T-cell (primary cell): Measurements from ENCODE around the gene FAU. TPM values are rescaled to one million over a fixed set of nuclear protein-coding genes. Genes with fewer than 3 reads are reported as not detected.
A peak's percentile ranks its signal among the peaks of the same experiment; 100 is the strongest.
"Not testable (repeated sequence)": the region's sequence is repeated elsewhere in the genome, so short reads cannot be mapped to it uniquely, and the experiment has no call there.

Experiments
- ATAC-seq, 4 experiments: fragments of 200-7000 bp in 3 of 4; fragments of 150-1000 bp in 1 of 4; cut with Tn5 transposase; replicated peaks in 1 of 4; 1 replicate in 3 of 4; 2 replicates in 1 of 4; pipeline ENCODE4 v1.10.0; 2021; ENCODE audit warnings: moderate library complexity in 3 of 4, mild to moderate bottlenecking in 2 of 4, moderate number of reproducible peaks in 1 of 4
- CTCF ChIA-PET, 2 donors: fragments of 300-600 bp; sonication (Branson Sonifier 250); formaldehyde crosslinking; loops; one replicate each; lab custom pipeline; 2022; ENCODE audit warnings: antibody characterized with exemption in 2 of 2; lab: Charles Lee
- POLR2A ChIA-PET, 2 donors: fragments of 300-600 bp; sonication (Branson Sonifier 250); formaldehyde crosslinking; loops; one replicate each; lab custom pipeline; 2022; ENCODE audit warnings: antibody characterized with exemption in 2 of 2; lab: Charles Lee
- DNase-seq, 35 experiments: peaks; one replicate each; pipeline versions ENCODE4 v3.0.0 to v3.0.0-alpha.2; 2013 to 2023
- H3K27ac ChIP-seq: one replicate; pipeline ENCODE4 v1.5.1; 2013; ENCODE audit warnings: low read length
- H3K27me3 ChIP-seq, 2 experiments: replicated peaks in 1 of 2; 1 replicate in 1 of 2; 2 replicates in 1 of 2; pipeline versions ENCODE4 v1.6.1 to v1.7.0; 2013; ENCODE audit warnings: low read length in 1 of 2, mixed read lengths in 1 of 2; ENCODE audit not compliant: control insufficient read depth in 2 of 2, insufficient read depth in 2 of 2; ENCODE audit errors: extremely low read depth in 1 of 2
- H3K36me3 ChIP-seq, 2 donors: 1 replicate in 1 of 2; 2 replicates in 1 of 2; pipeline versions ENCODE4 v1.6.1 to v1.7.0; 2013; ENCODE audit warnings: low read length in 1 of 2; ENCODE audit not compliant: control insufficient read depth in 2 of 2, insufficient read depth in 1 of 2; ENCODE audit errors: extremely low read depth in 1 of 2
- H3K4me1 ChIP-seq, 2 experiments: 1 replicate in 1 of 2; 2 replicates in 1 of 2; pipeline versions ENCODE4 v1.6.1 to v1.7.0; 2013; ENCODE audit warnings: low read length in 2 of 2, mixed read lengths in 1 of 2; ENCODE audit not compliant: insufficient read depth in 2 of 2, control insufficient read depth in 1 of 2; ENCODE audit errors: extremely low read depth in 1 of 2
- H3K4me3 ChIP-seq, 2 donors: 1 replicate in 1 of 2; 2 replicates in 1 of 2; pipeline versions ENCODE4 v1.5.1 to v1.7.0; 2013; ENCODE audit warnings: mild to moderate bottlenecking in 2 of 2, low read length in 1 of 2, moderate library complexity in 1 of 2; ENCODE audit not compliant: control insufficient read depth in 1 of 2; ENCODE audit errors: extremely low read depth in 1 of 2
- H3K9me3 ChIP-seq: 2 replicates; pipeline ENCODE4 v1.7.0; 2013
- H3K27ac Mint-ChIP-seq, 2 donors: one replicate each; pipeline ENCODE4 v1.8.0; 2020 to 2021; ENCODE audit warnings: mild to moderate bottlenecking in 2 of 2, mixed read lengths in 2 of 2
- H3K27me3 Mint-ChIP-seq, 2 donors: one replicate each; pipeline ENCODE4 v1.8.0; 2021 to 2022; ENCODE audit warnings: mixed read lengths in 2 of 2
- H3K36me3 Mint-ChIP-seq: one replicate; pipeline ENCODE4 v1.8.0; 2021; ENCODE audit warnings: mixed read lengths
- H3K4me1 Mint-ChIP-seq, 3 donors: one replicate each; pipeline ENCODE4 v1.8.0; 2020 to 2022; ENCODE audit warnings: mixed read lengths in 3 of 3, mild to moderate bottlenecking in 1 of 3
- H3K4me3 Mint-ChIP-seq, 3 donors: one replicate each; pipeline ENCODE4 v1.8.0; 2020 to 2022; ENCODE audit warnings: mild to moderate bottlenecking in 3 of 3, mixed read lengths in 3 of 3, moderate library complexity in 3 of 3
- H3K9me3 Mint-ChIP-seq, 3 donors: one replicate each; pipeline ENCODE4 v1.8.0; 2020 to 2022; ENCODE audit warnings: mixed read lengths in 3 of 3
- WGBS: methylation state at CpG from one replicate; pipeline ENCODE4 v1.1.5; 2013; ENCODE audit warnings: missing lambda C conversion rate; ENCODE audit not compliant: insufficient coverage; 5-methylcytosine and 5-hydroxymethylcytosine counted together
- total RNA-seq, 35 experiments: library from RNA in 6 of 35; stranded (reverse) in 6 of 35; fragments of 120-200 nt in 1 of 35; gene quantifications; one replicate each; pipeline versions ENCODE4 v1.2.1 to v1.2.4 and lab custom pipeline; 2013 to 2026

The FAU gene
- total RNA-seq, 5 donors from 2014 or later (not counting 1 experiment from before 2014, with no cell fraction given), result 1,477 to 1,924 (median 1,724) TPM

DNA sequence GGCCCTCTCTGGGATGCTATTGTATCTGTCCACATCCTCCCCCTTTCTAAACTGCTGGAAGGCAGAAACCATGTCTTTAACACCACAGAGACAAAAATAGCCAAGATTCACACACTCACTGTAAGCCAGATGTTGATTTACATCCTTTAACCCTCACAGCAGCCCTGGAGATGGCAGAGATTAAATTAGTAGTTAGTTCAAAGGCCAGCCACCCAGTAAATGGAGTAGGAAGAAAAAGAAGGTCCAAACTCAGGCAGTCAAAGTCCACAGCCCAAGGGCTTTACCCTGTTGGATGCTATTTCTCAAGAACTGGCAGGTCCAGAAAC lies 2.3 kb downstream of the FAU start:
- no peak for DNase-seq
- H3K27me3 ChIP-seq, result no peaks in the 10 kb centered on the region
- peaks cover 47 to 71% (median 63%) of the 10 kb centered on the region in 3 donors for H3K4me1 Mint-ChIP-seq
- peak overlapping the region; percentile 18 for H3K27ac ChIP-seq
- ChIA-PET CTCF (no interaction called here), POLR2A (no interaction called here)
- no peaks in the 10 kb centered on the region for H3K27me3 Mint-ChIP-seq
- H3K4me3 Mint-ChIP-seq, result peak overlapping the region in 2 of 3 donors; percentile 31 to 96
- no peaks in the 10 kb centered on the region for H3K9me3 ChIP-seq
- ATAC-seq, result no peak
- H3K4me1 ChIP-seq, result peaks cover 13 to 58% of the 10 kb centered on the region in 2 experiments
- H3K9me3 Mint-ChIP-seq, result no peaks in the 10 kb centered on the region
- H3K36me3 Mint-ChIP-seq, result peaks cover 44% of the 10 kb centered on the region
- H3K4me3 ChIP-seq, result no peak overlapping the region
- no peak overlapping the region for H3K27ac Mint-ChIP-seq
- H3K36me3 ChIP-seq, result peaks cover 5 to 51% of the 10 kb centered on the region in 2 donors

DNA sequence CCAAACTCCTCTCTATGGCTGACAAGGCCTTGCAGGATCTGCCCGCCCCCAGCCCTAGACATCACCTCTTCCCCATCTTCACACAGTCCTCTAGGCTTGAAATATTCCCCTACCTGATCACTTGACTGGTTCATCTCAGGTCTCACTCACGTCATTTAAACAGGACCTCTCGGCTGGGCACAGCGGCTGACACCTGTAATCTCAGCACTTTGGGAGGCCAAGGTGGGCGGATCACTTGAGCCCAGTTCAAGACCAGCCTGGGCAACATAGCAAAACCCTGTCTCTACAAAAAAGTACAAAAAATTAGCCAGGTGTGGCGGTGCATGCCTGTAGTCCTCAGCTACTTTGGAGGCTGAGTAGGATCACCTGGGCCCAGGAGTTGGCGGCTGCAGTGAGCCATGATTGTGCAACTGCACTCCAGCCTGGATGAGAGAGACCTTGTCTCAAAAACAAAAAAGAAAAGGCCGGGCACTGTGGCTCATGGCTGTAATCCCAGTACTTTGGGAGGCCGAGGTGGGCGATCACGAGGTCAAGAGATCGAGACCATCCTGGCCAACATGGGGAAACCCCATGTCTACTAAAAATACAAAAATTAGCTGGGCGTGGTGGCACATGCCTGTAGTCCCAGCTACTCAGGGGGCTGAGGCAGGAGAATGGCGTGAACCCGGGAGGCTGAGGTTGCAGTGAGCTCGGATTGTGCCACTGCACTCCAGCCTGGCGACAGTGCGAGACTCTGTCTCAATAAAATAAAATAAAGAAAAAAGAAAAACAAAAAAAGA lies 2.9 kb downstream of the FAU start:
- DNase-seq, H3K27me3 Mint-ChIP-seq, POLR2A ChIA-PET, H3K9me3 Mint-ChIP-seq, H3K4me3 ChIP-seq, ATAC-seq, H3K9me3 ChIP-seq, H3K27me3 ChIP-seq: not testable (repeated sequence)
- peaks cover 39% of the 10 kb centered on the region for H3K36me3 Mint-ChIP-seq
- peak overlapping the region; percentile 58 for H3K27ac ChIP-seq
- CTCF ChIA-PET, result interaction anchor here in 1 of 2 donors (0.5 kb wide), 1 partner anchor 213 kb away, joined by 3 read pairs; no protein-coding TSS in a partner anchor
- H3K4me1 Mint-ChIP-seq, result peaks cover 42 to 72% (median 61%) of the 10 kb centered on the region in 3 donors
- peaks cover 13 to 58% of the 10 kb centered on the region in 2 experiments for H3K4me1 ChIP-seq
- WGBS, result 95% methylated on average over 14 of the region's 18 CpGs
- peak overlapping the region in 1 of 3 donors; percentile 28 for H3K4me3 Mint-ChIP-seq
- H3K36me3 ChIP-seq, result peaks cover 0 to 45% of the 10 kb centered on the region in 2 donors
- H3K27ac Mint-ChIP-seq, result peak overlapping the region; percentile 55 to 93

DNA sequence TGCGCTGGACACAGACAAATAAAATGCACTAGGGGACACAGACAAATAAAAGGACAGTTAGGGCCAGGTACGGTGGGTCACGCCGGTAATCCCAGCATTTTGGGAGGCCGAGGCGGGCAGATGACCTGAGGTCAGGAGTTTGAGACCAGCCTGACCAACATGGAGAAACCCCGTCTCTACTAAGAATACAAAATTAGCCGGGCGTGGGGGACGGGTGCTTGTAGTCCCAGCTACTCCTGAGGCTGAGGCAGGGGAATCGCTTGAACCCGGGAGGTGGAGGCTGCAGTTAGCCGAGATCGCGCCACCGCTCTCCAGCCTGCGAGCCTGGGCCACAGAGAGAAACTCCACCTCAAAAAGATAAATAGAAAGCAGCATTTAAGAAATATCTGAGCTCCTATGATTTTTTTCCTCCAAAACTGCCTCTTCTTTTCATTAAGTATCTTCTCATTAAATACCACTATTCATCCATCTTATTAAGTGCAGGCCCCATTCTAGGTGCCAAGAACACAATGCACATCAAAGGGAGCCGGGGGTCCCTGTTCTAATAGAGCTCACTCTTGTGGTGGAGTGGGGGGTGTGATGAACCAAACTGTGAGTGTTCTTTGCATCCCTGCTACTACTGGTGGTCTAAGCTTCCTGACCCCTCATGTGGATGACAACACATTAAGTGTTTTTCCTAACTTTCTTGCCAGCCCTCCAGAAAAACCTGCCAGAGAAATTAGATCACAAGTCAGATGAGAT lies 3.7 kb downstream of the FAU start:
- H3K4me1 ChIP-seq, result peaks cover 16 to 59% of the 10 kb centered on the region in 2 experiments
- no peaks in the 10 kb centered on the region for H3K9me3 Mint-ChIP-seq
- CTCF ChIA-PET, result interaction anchor here in 1 of 2 donors (0.5 to 0.6 kb wide), 2 partner anchors 57 to 214 kb away, joined by 3 read pairs; no protein-coding TSS in a partner anchor
- H3K27ac ChIP-seq, result peak overlapping the region; percentile 58
- POLR2A ChIA-PET, result interaction anchor here (0.6 to 1.7 kb wide), 3 partner anchors 9 to 17 kb away, joined by 4 to 5 read pairs (median 4); partner anchors contain the start of gene SYVN1 (in 1 of the 2)
- H3K9me3 ChIP-seq, result no peaks in the 10 kb centered on the region
- peak overlapping the region; percentile 86 to 88 (median 87) for H3K4me3 Mint-ChIP-seq
- 94% methylated on average over 13 of the region's 18 CpGs for WGBS
- peaks cover 38% of the 10 kb centered on the region for H3K36me3 Mint-ChIP-seq
- no peak for DNase-seq
- peaks cover 45 to 75% (median 64%) of the 10 kb centered on the region in 3 donors for H3K4me1 Mint-ChIP-seq
- peak overlapping the region; percentile 93 for H3K27ac Mint-ChIP-seq
- no peak for ATAC-seq
- no peak overlapping the region for H3K4me3 ChIP-seq
- no peaks in the 10 kb centered on the region for H3K27me3 Mint-ChIP-seq
- H3K27me3 ChIP-seq, result no peaks in the 10 kb centered on the region
- peaks cover 0 to 45% of the 10 kb centered on the region in 2 donors for H3K36me3 ChIP-seq

DNA sequence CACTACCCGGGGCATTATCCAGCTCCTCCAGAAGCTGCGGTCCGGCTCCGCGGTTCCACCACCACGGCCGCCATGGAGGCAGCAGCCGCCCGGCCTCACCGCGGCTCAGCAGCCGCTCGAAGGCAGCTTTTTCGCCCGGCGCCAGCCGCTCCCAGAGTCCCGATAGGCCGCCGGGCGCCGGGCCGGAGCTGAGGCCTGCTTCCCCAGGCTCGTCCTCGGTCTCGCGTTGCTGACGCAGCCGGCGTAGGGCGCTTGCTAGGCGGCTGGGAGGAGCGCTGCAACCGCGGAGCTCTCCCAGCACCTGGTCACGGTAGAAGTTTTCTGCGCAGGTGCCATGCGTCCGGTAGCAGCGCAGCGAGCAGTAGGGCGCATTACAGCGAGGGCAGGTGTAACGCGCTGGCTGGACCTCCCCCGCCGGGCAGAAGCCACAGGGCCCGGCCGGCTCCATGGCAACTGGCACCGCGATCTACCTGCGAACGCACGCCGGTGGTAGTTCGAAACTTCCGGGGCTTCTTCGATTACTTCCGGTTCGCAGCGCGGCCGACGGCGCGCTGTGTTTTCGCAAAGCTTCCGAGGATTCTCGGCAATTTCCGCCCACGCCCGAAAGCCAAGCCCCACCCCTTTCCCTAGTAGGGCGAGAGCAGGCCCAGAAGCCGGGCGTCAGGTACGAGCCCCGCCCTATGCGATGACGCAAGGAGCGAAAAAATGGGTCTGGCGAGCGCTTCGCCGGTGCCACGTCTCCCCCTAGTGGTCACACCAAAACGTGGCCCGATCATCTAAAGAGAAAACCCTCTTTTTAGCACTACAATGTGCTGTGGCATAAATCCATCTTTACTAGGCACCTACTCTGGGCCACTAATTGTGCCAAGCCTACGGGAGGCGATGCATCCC lies 4.5 kb downstream of the FAU start, which contains the start of gene ZNHIT2:
Gene ZNHIT2, minus strand, starts transcription at position 496 of the 891 bp plus-strand sequence. Its CDS starts 48 bp downstream, at position 448.
- DNase-seq (peak; percentile 99 to 100 (median 100)), ATAC-seq (peak; percentile 71 to 76 (median 74))
- H3K27ac Mint-ChIP-seq, result peak within 1 kb of the TSS; percentile 93
- peaks cover 39 to 73% (median 64%) of the 10 kb centered on the region in 3 donors for H3K4me1 Mint-ChIP-seq
- H3K4me1 ChIP-seq, result peaks cover 19 to 59% of the 10 kb centered on the region in 2 experiments
- H3K27ac ChIP-seq, result peak within 1 kb of the TSS; percentile 83
- POLR2A ChIA-PET, result interaction anchor here (1.0 to 1.7 kb wide), 2 partner anchors 17 to 18 kb away, joined by 4 to 5 read pairs; partner anchors contain the start of gene SYVN1 (in 1 of the 2)
- under 1% methylated on average over 84 of the region's 89 CpGs for WGBS
- CTCF ChIA-PET, result interaction anchor here in 1 of 2 donors (0.6 to 0.8 kb wide), 4 partner anchors 19 to 193 kb away, joined by 3 to 5 read pairs (median 3); partner anchors contain the start of genes CAPN1 and PPP2R5B
- H3K9me3 ChIP-seq, result no peaks in the 10 kb centered on the region
- H3K36me3 ChIP-seq, result peaks cover 0 to 45% of the 10 kb centered on the region in 2 donors
- H3K36me3 Mint-ChIP-seq, result peaks cover 37% of the 10 kb centered on the region
- no peaks in the 10 kb centered on the region for H3K27me3 ChIP-seq
- peak within 1 kb of the TSS; percentile 73 to 80 for H3K4me3 ChIP-seq
- peak within 1 kb of the TSS; percentile 86 to 88 (median 87) for H3K4me3 Mint-ChIP-seq
- H3K9me3 Mint-ChIP-seq, result no peaks in the 10 kb centered on the region
- no peaks in the 10 kb centered on the region for H3K27me3 Mint-ChIP-seq

DNA sequence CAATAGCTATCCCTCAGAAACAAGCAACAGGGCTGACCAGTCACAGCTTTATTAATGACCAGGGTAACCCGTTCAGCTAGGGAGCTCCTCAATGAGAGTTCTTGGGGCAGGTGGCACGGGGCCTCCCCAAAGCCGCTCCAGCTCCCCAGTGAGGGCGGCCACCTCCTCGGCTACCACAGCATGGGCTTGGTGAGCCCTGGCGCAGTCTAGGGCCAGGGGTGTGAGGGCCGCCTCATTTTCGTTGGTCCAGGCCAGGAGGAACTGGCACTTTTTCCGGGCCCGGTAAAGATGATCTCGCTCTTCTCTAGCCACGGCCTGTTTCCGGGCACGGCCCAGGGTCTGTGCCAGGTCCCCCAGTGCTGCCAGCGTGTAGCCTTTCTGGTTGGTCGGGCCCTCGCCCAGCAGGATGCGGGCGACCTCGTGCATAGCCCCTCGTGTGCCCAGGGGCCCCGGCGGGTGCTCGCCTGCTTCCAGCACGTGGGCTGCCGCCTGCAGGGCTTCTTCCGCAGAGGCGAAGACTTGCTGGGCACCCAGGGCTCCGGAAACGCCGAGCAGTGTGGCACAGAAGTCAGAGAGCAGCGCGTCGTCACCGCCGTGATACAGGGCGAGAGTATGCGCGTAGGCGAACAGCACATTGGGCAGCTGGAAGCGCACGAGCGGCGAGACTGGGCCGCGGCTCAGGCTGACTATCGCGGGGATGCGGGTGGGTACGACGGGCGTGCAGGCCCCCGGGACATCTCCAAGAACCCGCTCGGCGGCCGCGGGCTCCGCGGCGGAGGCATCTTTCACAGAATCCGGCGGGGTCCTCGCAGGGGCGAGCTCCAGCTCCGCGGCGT lies 5.3 kb downstream of the FAU start:
- DNase-seq (peak in 33 of 35 experiments; percentile 37 to 75 (median 63)), ATAC-seq (peak; percentile 10 to 21 (median 14))
- Mint-ChIP-seq H3K9me3 (no peaks in the 10 kb centered on the region), H3K27ac (peak overlapping the region; percentile 90 to 92), H3K4me3 (peak overlapping the region; percentile 86 to 87 (median 86)), H3K4me1 (peaks cover 38 to 69% (median 61%) of the 10 kb centered on the region in 3 donors), H3K36me3 (peaks cover 29% of the 10 kb centered on the region), H3K27me3 (no peaks in the 10 kb centered on the region)
- CTCF ChIA-PET, result no interaction called here
- Histone ChIP-seq H3K27me3 (no peaks in the 10 kb centered on the region), H3K4me3 (peak overlapping the region; percentile 73 to 80), H3K9me3 (no peaks in the 10 kb centered on the region), H3K27ac (peak overlapping the region; percentile 83), H3K4me1 (peaks cover 19 to 64% of the 10 kb centered on the region in 2 experiments), H3K36me3 (peaks cover 0 to 45% of the 10 kb centered on the region in 2 donors)
- POLR2A ChIA-PET, result interaction anchor here in 1 of 2 donors (1.7 kb wide), 1 partner anchor 19 kb away, joined by 4 read pairs; no protein-coding TSS in a partner anchor
- 17% methylated on average over 68 of the region's 68 CpGs for WGBS
